Mononuclear cell (primary cell): ENCODE results near the gene SUCLG2. TPM values are rescaled to one million over a fixed set of nuclear protein-coding genes. Genes with fewer than 3 reads are reported as not detected.
"Not testable (repeated sequence)": the region's sequence is repeated elsewhere in the genome, so short reads cannot be mapped to it uniquely, and the experiment has no call there.

Experiments used
- H3K27me3 ChIP-seq: 2 replicates; pipeline ENCODE4 v1.6.0; 2011; ENCODE audit warnings: low read length, control low read depth; ENCODE audit not compliant: insufficient read depth
- H3K4me1 ChIP-seq: 2 replicates; pipeline ENCODE4 v1.5.1; 2011; ENCODE audit warnings: mild to moderate bottlenecking, low read length, control low read depth; ENCODE audit not compliant: insufficient read depth
- H3K4me3 ChIP-seq: 2 replicates; pipeline ENCODE4 v1.5.1; 2011; ENCODE audit warnings: mild to moderate bottlenecking, low read length, moderate library complexity
- H3K9me3 ChIP-seq: 2 replicates; pipeline ENCODE4 v1.5.1; 2011; ENCODE audit warnings: low read depth, mild to moderate bottlenecking, control low read depth, low read length
- total RNA-seq: library from RNA; depleted of rRNA; stranded (reverse); fragments of >200 nt; gene quantifications from one replicate; pipeline ENCODE4 v1.2.3, GENCODE V29; 2012

Gene SUCLG2
- total RNA-seq, 1 donor = 63.8 TPM

- Histone ChIP-seq H3K27me3 (no peaks in the 10 kb centered on the region), H3K4me1 (no peaks in the 10 kb centered on the region), H3K4me3 (no peak overlapping the region), H3K9me3 (peaks cover 2% of the 10 kb centered on the region)
These were observed 78.0 kb downstream of the SUCLG2 start for GRCh38 chr3:67576441-67576840.

- peaks cover 16% of the 10 kb centered on the region for H3K9me3 ChIP-seq
- H3K4me3 ChIP-seq = no peak overlapping the region
- H3K4me1 ChIP-seq = no peaks in the 10 kb centered on the region
- H3K27me3 ChIP-seq = no peaks in the 10 kb centered on the region
These were observed 85.1 kb downstream of the SUCLG2 start for GRCh38 chr3:67569324-67569723.

GRCh38 chr3:67567893-67568292, 86.5 kb downstream of the SUCLG2 start:
- H3K4me3 ChIP-seq = no peak overlapping the region
- no peaks in the 10 kb centered on the region for H3K4me1 ChIP-seq
- H3K9me3 ChIP-seq = peaks cover 16% of the 10 kb centered on the region
- no peaks in the 10 kb centered on the region for H3K27me3 ChIP-seq

- Histone ChIP-seq H3K27me3 (no peaks in the 10 kb centered on the region), H3K9me3 (no peaks in the 10 kb centered on the region), H3K4me3 (no peak overlapping the region), H3K4me1 (no peaks in the 10 kb centered on the region)
These were observed 89.4 kb downstream of the SUCLG2 start for GRCh38 chr3:67564973-67565372.

GRCh38 chr3:67564008-67564407, 90.4 kb downstream of the SUCLG2 start:
- Histone ChIP-seq H3K9me3 (no peaks in the 10 kb centered on the region), H3K4me1 (no peaks in the 10 kb centered on the region), H3K27me3 (no peaks in the 10 kb centered on the region), H3K4me3 (no peak overlapping the region)

- no peaks in the 10 kb centered on the region for H3K27me3 ChIP-seq
- no peaks in the 10 kb centered on the region for H3K4me1 ChIP-seq
- H3K9me3 ChIP-seq = no peaks in the 10 kb centered on the region
- no peak overlapping the region for H3K4me3 ChIP-seq
These were observed 92.6 kb downstream of the SUCLG2 start for GRCh38 chr3:67561667-67562394.

GRCh38 chr3:67561266-67561665, 93.1 kb downstream of the SUCLG2 start:
- Histone ChIP-seq H3K27me3 (no peaks in the 10 kb centered on the region), H3K4me1 (no peaks in the 10 kb centered on the region)

GRCh38 chr3:67559029-67559605, 95.3 kb downstream of the SUCLG2 start:
- no peak overlapping the region for H3K4me3 ChIP-seq
- no peaks in the 10 kb centered on the region for H3K27me3 ChIP-seq
- no peaks in the 10 kb centered on the region for H3K9me3 ChIP-seq
- no peaks in the 10 kb centered on the region for H3K4me1 ChIP-seq

More at GRCh38 chr3:67561266-67561665, 93.1 kb downstream of the SUCLG2 start:
- Histone ChIP-seq H3K4me3 (no peak overlapping the region), H3K9me3 (no peaks in the 10 kb centered on the region)

GRCh38 chr3:67558426-67558825, 96.0 kb downstream of the SUCLG2 start:
- Histone ChIP-seq H3K4me1 (no peaks in the 10 kb centered on the region), H3K4me3 (no peak overlapping the region), H3K27me3 (no peaks in the 10 kb centered on the region), H3K9me3 (no peaks in the 10 kb centered on the region)

GRCh38 chr3:67557848-67558355, 96.5 kb downstream of the SUCLG2 start:
- no peaks in the 10 kb centered on the region for H3K4me1 ChIP-seq
- H3K27me3 ChIP-seq = no peaks in the 10 kb centered on the region
- H3K4me3 ChIP-seq = no peak overlapping the region
- H3K9me3 ChIP-seq = no peaks in the 10 kb centered on the region

GRCh38 chr3:67551361-67552016, 102.9 kb downstream of the SUCLG2 start:
- Histone ChIP-seq H3K9me3 (no peaks in the 10 kb centered on the region), H3K4me1 (no peaks in the 10 kb centered on the region), H3K27me3 (no peaks in the 10 kb centered on the region), H3K4me3 (no peak overlapping the region)

- Histone ChIP-seq H3K4me3 (no peak overlapping the region), H3K9me3 (no peaks in the 10 kb centered on the region), H3K4me1 (no peaks in the 10 kb centered on the region), H3K27me3 (no peaks in the 10 kb centered on the region)
These were observed 103.9 kb downstream of the SUCLG2 start for GRCh38 chr3:67550541-67550940.

- not testable (repeated sequence) for H3K27me3 ChIP-seq, H3K9me3 ChIP-seq, H3K4me1 ChIP-seq, H3K4me3 ChIP-seq
These were observed 111.7 kb downstream of the SUCLG2 start for GRCh38 chr3:67542502-67543250.

- no peak overlapping the region for H3K4me3 ChIP-seq
- H3K27me3 ChIP-seq = no peaks in the 10 kb centered on the region
- H3K4me1 ChIP-seq = no peaks in the 10 kb centered on the region
- no peaks in the 10 kb centered on the region for H3K9me3 ChIP-seq
These were observed 114.1 kb downstream of the SUCLG2 start for GRCh38 chr3:67540198-67540894.
